Fibroblast of lung (primary cell): Measurements from ENCODE around the gene MYBBP1A. TPM values are rescaled to one million over a fixed set of nuclear protein-coding genes. Genes with fewer than 3 reads are reported as not detected.

Experiments
- DNase-seq, 2 donors: peaks; one replicate each; pipeline versions ENCODE4 v3.0.0 to v3.0.0-alpha.2; 2010; ENCODE audit warnings: low read depth in 2 of 2
- H2AFZ ChIP-seq: 2 replicates; pipeline ENCODE4 v1.5.1; 2012; ENCODE audit warnings: low read length, control low read depth, inconsistent platforms
- H3K27ac ChIP-seq: 2 replicates; pipeline ENCODE4 v1.5.1; 2011; ENCODE audit warnings: low read length, control low read depth; ENCODE audit not compliant: insufficient read depth
- H3K27me3 ChIP-seq: 2 replicates; pipeline ENCODE4 v1.5.1; 2011; ENCODE audit warnings: mild to moderate bottlenecking, low read length; ENCODE audit not compliant: control insufficient read depth, insufficient read depth
- H3K36me3 ChIP-seq: 2 replicates; pipeline ENCODE4 v1.5.1; 2011; ENCODE audit warnings: low read length; ENCODE audit not compliant: control insufficient read depth, insufficient read depth
- H3K4me1 ChIP-seq: 2 replicates; pipeline ENCODE4 v1.5.1; 2011; ENCODE audit warnings: low read length; ENCODE audit not compliant: control insufficient read depth, insufficient read depth; ENCODE audit errors: extremely low read depth
- H3K4me2 ChIP-seq: 2 replicates; pipeline ENCODE4 v1.5.1; 2011; ENCODE audit warnings: low read length, control low read depth; ENCODE audit not compliant: insufficient read depth; ENCODE audit errors: extremely low read depth
- H3K4me3 ChIP-seq, 4 experiments: fragments of 200-600 bp in 1 of 4; sonication (generic) in 1 of 4; replicated peaks in 1 of 4; 2 replicates each; pipeline ENCODE4 v1.5.1; 2011 to 2016; ENCODE audit warnings: low read length in 4 of 4, low read depth in 3 of 4, mild to moderate bottlenecking in 3 of 4, control low read depth in 2 of 4, inconsistent platforms in 1 of 4, mixed read lengths in 1 of 4; ENCODE audit not compliant: insufficient read depth in 1 of 4; ENCODE audit errors: control extremely low read depth in 1 of 4
- H3K79me2 ChIP-seq: 2 replicates; pipeline ENCODE4 v1.5.1; 2012; ENCODE audit warnings: mild to moderate bottlenecking, low read length, inconsistent platforms; ENCODE audit not compliant: control insufficient read depth, insufficient read depth
- H3K9ac ChIP-seq: 2 replicates; pipeline ENCODE4 v1.5.1; 2011; ENCODE audit warnings: mild to moderate bottlenecking, low read length, control low read depth; ENCODE audit not compliant: insufficient read depth
- H3K9me3 ChIP-seq: 2 replicates; pipeline ENCODE4 v1.5.1; 2012; ENCODE audit warnings: low read depth, low read length; ENCODE audit not compliant: control insufficient read depth, insufficient read depth
- H4K20me1 ChIP-seq: 2 replicates; pipeline ENCODE4 v1.5.1; 2011; ENCODE audit warnings: low read length; ENCODE audit not compliant: control insufficient read depth, insufficient read depth; ENCODE audit errors: extremely low read depth
- EZH2 ChIP-seq: IDR thresholded peaks from 2 replicates; pipeline ENCODE4 v1.5.1; 2012; ENCODE audit warnings: low read length, control low read depth, mild to moderate bottlenecking; ENCODE audit errors: missing control alignments
- polyA plus RNA-seq, 2 donors: library from polyadenylated mRNA; depleted of rRNA in 1 of 2; stranded (reverse) in 1 of 2; unstranded in 1 of 2; fragments of >200 nt; gene quantifications; 2 replicates each; pipeline ENCODE4 v1.2.1, GENCODE V29; 2011 to 2012; ENCODE audit warnings: missing spikeins in 1 of 2
- total RNA-seq: library from RNA; depleted of rRNA; stranded (reverse); fragments of >200 nt; gene quantifications from 2 replicates; pipeline ENCODE4 v1.2.1, GENCODE V29; 2014
- TF ChIP-seq, protein P1 (sequence below), 2 donors: IDR thresholded peaks in 1 of 2; conservative IDR thresholded peaks in 1 of 2; 1 replicate in 1 of 2; 2 replicates in 1 of 2; pipeline ENCODE4 v1.5.1; 2011 to 2012; ENCODE audit warnings: low read length in 2 of 2, control low read depth in 1 of 2, inconsistent platforms in 1 of 2, low read depth in 1 of 2, mild to moderate bottlenecking in 1 of 2

Gene MYBBP1A
- total and polyA plus RNA-seq, 2 donors (not counting 1 experiment from before 2014, with no cell fraction given), result 14.1 to 28.6 TPM

DNA sequence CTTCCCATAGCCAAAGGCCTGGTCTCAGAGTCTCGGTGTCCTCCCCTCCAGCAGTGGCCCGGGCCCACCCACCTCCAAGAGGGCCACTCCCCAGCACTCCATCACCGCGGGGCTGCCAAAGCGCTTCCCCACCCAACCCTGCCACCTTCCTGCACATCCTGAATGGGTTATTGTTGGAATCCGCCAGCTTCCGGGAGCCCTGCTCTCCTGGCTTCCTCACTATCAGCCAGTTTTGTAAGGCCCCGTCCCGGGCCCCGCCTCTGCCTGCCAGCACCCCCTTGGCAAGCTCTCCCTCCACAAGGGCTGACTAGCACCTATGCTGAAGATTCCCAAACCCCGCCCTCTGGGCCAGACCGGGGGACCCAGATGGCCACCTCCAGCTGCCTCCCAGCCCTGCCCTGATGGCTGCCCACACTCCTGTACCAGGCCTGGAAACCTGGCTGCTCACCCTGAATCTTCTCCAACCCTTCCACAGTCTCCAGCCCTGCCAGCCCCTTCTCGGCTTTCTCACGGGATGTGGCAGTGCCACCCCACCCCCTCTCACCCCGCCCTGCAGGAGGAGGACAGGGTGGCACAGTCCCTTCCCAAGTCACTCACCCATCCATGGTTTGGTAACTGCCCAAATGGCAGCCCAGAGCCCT, 14.4 kb downstream of the MYBBP1A start:
- no peak for TF ChIP-seq EZH2
- TF ChIP-seq, protein P1, sequence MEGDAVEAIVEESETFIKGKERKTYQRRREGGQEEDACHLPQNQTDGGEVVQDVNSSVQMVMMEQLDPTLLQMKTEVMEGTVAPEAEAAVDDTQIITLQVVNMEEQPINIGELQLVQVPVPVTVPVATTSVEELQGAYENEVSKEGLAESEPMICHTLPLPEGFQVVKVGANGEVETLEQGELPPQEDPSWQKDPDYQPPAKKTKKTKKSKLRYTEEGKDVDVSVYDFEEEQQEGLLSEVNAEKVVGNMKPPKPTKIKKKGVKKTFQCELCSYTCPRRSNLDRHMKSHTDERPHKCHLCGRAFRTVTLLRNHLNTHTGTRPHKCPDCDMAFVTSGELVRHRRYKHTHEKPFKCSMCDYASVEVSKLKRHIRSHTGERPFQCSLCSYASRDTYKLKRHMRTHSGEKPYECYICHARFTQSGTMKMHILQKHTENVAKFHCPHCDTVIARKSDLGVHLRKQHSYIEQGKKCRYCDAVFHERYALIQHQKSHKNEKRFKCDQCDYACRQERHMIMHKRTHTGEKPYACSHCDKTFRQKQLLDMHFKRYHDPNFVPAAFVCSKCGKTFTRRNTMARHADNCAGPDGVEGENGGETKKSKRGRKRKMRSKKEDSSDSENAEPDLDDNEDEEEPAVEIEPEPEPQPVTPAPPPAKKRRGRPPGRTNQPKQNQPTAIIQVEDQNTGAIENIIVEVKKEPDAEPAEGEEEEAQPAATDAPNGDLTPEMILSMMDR (conservative IDR thresholded peaks at IDR 0.05 in 1 of 2, IDR thresholded peaks at IDR 0.05 in 1 of 2; ENCODE audit: low read depth in 1 of 2, low read length in 2 of 2), result no peak
- Histone ChIP-seq H3K4me2 (no peak overlapping the region), H4K20me1 (no peaks in the 10 kb centered on the region), H2AFZ (no peak overlapping the region), H3K27ac (no peak overlapping the region), H3K27me3 (no peaks in the 10 kb centered on the region), H3K79me2 (no peaks in the 10 kb centered on the region), H3K9me3 (no peaks in the 10 kb centered on the region), H3K4me3 (no peak overlapping the region), H3K4me1 (no peaks in the 10 kb centered on the region), H3K36me3 (peaks cover 26% of the 10 kb centered on the region), H3K9ac (no peak overlapping the region)
- DNase-seq, result no peak

DNA sequence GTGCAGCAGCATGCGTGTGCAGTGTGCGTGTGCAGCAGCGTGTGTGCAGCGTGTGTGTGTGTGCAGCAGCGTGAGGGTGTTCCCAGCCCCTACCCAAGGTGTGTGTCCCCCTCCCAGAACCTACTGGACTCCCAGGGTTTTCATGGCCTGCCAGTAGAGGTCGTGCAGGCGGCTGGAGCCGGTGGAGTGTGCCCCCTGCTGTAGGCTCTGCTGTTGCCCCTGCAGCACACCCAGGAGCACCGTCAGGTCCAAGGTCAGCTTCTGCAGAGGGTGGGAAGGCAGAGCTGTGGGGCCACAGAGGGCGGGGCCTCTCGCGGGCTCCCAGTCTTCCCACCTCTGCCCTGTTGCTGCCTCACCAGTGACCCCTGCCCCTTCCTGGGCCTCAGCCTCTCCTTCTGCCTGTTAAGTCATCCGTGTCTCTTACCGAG, 14.9 kb downstream of the MYBBP1A start:
- Histone ChIP-seq H3K9me3 (no peaks in the 10 kb centered on the region), H2AFZ (no peak overlapping the region), H4K20me1 (no peaks in the 10 kb centered on the region), H3K4me2 (no peak overlapping the region), H3K9ac (no peak overlapping the region), H3K36me3 (peaks cover 24% of the 10 kb centered on the region), H3K4me3 (no peak overlapping the region), H3K79me2 (no peaks in the 10 kb centered on the region), H3K27ac (no peak overlapping the region), H3K4me1 (no peaks in the 10 kb centered on the region), H3K27me3 (no peaks in the 10 kb centered on the region)
- TF ChIP-seq, protein P1 (conservative IDR thresholded peaks at IDR 0.05 in 1 of 2, IDR thresholded peaks at IDR 0.05 in 1 of 2; ENCODE audit: low read depth in 1 of 2, low read length in 2 of 2), result peak in 1 of 2 donors; percentile 7
- TF ChIP-seq EZH2, result no peak
- DNase-seq, result no peak

DNA sequence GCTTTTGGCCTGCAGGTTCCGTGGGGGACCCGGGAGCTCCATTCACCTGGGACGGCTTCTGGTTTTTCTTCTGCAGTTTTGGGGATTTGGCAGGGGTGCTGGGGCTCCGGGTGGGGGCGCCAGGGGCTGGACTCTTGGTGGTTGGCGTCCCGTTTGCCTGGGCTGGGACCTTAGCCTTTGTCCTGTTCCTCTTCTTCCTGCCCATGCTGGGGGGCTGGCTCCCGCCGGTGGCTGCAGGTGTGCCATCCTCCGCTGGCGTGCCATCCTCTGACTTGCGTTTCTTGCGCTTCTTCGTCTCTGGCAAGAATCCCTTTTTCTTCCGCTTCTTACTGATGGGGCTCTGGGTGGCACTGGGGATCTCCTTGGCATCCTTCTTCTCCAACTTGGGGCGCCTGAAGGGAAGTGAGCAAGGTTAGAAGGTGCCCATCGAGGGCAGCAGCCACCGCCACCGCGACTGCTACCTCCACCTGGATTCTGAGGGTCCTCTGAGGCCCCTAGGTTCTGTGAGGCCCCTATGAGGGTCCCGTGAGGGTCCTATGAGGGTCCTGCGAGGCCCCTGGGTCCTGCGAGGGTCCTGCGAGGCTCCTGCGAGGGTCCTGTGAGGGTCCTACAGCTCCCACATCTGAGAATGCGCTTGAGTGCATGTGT, 15.5 kb downstream of the MYBBP1A start:
- H3K4me2 ChIP-seq, result no peak overlapping the region
- no peak for TF ChIP-seq EZH2
- TF ChIP-seq, protein P1 (conservative IDR thresholded peaks at IDR 0.05 in 1 of 2, IDR thresholded peaks at IDR 0.05 in 1 of 2; ENCODE audit: low read depth in 1 of 2, low read length in 2 of 2), result no peak
- peaks cover 24% of the 10 kb centered on the region for H3K36me3 ChIP-seq
- H3K9me3 ChIP-seq, result no peaks in the 10 kb centered on the region
- no peaks in the 10 kb centered on the region for H3K4me1 ChIP-seq
- H3K27ac ChIP-seq, result no peak overlapping the region
- no peak overlapping the region for H2AFZ ChIP-seq
- DNase-seq, result no peak
- no peaks in the 10 kb centered on the region for H3K27me3 ChIP-seq
- H3K9ac ChIP-seq, result no peak overlapping the region
- no peaks in the 10 kb centered on the region for H4K20me1 ChIP-seq
- no peak overlapping the region for H3K4me3 ChIP-seq
- H3K79me2 ChIP-seq, result no peaks in the 10 kb centered on the region
